CD4-positive, alpha-beta T cell treated with Interferon gamma for 1 hour (primary cell): Measurements from ENCODE around the gene KSR2.

Source experiments
- DNase-seq: peaks from one replicate; pipeline ENCODE4 v3.0.0-alpha.2; 2020

The KSR2 gene

DNA sequence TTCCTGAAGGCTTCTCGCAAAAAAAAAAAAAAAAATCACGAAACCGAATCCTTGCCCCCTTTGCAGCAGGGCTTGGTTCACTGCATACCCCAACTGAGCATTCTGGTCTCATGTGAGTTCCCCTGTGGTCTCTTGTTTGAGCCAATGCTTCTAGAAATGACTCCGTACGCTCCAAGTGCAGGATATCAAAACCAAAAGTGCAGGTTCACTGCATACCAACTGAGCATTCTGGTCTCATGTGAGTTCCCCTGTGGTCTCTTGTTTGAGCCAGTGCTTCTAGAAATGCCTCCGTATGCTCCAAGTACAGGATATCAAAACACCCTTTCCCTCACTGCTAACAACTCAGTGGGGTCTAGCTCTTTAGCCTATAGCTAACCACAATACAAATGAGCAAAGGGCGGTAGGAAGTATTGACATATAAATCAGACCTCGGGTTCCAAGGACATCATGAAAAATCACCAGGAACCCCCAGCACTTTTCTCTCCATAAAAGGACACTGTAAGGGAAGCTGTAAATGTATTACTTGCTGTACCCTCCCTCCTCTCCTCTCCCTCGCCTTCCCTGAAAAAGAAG, 401.1 kb downstream of the KSR2 start:
- DNase-seq, result no peak

DNA sequence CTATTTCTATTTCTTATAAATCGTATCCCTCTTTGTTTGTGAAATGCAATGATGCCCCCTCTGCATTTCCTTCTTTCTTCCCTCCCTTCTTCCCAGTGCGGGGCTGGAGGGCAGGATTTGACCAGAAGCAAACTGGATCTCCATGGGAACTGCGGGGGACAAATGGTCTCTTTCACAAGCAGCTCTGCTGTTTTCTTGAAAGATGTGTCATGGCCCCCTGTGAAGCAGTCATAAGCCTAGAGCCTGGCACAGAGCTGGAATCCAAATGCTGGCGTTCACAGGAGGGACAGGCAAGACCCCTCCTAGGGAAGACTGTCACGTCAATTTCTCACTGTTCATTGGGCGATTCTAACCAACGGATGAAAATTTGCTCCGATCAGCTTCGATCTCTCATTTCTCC, 403.9 kb downstream of the KSR2 start:
- DNase-seq, result no peak

DNA sequence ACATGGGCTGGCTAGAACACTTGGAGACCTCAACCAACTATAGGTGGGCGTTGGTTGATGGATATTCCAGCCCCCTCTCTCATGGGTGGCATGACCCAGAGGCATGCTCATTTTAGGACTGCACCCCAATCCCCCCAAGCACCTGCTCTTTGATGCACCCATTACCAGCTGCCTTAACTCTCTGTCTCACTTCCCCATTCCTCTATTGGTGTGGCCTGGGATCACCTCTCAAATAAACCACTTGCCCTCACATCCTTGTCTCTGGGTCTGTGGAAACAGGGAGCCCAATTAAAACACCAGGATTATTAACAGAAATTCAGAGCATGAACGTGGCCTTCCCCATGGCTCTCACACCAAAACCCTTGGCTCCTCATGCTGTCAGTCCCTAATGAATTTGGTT, 405.1 kb downstream of the KSR2 start:
- DNase-seq, result no peak

DNA sequence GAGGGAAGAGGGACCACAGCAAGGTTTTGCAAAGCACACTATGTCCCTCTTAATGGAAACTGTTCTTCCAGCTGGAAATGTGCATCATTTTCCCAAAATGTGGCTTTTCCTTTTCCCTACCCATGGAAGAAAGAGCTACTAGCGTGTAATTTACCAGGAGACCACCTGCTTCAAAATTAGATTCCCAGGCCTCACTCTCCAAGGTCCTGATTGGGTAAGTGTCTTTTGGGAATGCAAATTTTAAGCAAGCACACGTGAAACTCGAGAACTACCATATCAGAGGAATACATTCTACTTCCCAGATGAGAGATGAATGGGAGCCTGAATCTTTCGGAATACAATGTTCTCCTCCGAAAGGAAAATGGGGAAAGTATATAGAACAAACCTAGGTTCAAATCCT, 405.8 kb downstream of the KSR2 start:
- DNase-seq, result no peak

DNA sequence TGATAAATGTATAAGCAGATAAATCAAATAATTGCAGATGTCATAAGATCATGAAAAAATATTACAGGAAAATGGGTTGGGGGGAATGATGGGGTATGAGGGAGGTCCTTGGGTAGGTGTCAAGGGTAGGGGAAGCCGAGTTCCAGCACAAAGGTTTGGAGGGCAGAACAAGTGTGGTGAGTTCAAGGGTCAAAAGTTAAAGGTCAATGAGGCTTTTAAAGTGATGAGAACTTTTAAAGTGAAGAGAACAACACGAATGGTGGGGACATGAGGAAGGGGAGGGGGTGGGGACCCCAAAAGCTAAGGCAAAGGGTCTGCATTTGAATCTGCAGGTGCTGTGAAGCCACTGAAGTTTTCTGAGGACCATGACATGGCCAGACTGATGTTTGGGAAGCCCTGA, 406.8 kb downstream of the KSR2 start:
- no peak for DNase-seq

DNA sequence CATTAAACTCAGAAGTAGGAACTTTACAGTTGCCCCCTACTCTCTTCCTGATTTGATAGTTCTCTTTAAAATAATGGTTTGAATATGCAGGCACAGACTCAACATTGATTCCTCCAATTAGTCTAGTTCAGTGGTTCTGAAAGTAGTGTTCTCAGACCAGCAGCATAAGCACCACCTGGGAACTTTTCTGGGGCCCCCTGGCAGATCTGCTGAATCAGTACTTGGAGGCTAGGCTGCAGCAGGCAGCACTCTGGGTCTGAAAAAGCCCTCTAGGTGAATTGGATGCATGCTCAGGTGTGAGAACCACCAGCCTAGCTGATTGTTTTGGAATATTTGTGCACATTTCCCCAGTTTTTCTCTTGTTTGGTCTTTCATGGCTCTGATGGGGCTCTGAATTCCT, 408.8 kb downstream of the KSR2 start:
- no peak for DNase-seq

DNA sequence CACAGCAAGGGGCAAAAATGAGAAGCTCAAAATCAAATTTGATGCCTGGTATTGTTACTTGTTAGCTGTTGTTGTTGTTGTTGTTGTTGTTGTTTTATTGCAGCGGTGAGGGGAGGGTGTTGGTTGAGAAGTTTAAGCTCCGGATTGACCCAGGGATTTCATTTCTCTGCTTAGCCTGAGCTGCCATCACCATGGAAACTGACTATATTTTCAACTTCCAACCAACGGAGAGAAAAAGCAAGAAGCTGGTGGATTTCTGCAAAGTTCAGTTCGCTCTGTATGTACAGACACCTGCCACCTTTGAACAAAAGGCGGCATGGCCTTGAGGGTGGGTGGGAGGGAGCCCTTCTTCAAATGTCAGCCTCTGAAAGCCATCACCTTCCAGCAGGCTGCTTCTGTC, 412.9 kb downstream of the KSR2 start:
- no peak for DNase-seq

DNA sequence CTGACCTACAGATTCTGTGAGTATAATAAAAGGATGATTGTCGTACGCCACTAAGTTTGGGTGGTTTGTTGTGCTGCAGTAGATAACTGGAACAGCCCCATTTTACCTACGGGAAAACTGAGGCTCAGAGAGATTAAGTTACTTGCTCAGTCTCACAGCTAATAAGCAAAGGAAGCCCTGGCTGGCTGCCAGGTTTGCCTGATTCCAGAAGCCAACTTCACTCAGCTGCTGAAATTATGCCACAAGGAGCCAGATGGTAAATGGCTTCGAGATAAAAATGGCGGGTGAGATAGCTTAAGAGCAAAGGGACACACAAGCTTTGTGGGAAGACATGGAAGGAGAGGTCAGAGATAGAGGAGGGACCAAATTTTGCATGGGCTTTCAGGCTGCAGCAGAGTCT, 415.8 kb downstream of the KSR2 start:
- DNase-seq, result no peak

DNA sequence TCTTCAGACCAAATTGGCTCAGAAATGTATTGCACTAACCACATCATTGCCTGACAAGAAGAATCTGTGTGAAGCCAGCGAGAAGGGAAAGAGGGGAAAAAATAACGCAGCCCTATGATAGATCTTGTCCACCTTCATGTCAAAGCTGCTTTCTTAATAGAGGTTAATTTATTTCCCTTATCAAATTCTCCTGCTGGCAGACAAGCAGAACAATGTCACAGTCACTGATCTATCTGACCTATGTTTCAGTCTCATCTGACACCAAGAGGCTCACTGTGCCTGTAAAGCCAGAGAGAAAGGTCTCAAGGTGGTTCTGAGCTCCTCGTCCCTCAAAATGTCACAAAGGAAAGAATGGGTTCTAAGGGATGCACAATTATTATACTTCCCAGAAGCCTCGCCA, 417.1 kb downstream of the KSR2 start:
- no peak for DNase-seq

DNA sequence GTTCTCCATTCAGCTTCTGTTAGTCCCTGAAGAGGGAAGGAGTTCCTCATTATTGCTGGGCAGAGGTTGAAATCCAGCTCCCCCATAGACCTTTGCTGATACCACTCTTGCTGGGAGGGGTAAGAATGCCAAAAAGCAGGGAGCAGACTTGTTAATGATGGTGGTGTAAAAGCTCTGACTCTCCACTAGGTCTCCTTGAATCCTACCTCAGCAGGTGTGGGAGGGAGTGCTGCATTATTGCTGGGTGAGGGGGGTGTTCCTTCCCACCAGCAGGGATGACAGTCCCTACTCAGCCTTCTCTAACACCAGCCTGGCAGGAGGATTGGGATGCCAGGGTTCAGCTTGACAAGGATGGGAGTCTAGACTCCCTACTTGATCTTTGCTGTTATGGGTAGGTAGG, 421.6 kb downstream of the KSR2 start:
- DNase-seq, result no peak

DNA sequence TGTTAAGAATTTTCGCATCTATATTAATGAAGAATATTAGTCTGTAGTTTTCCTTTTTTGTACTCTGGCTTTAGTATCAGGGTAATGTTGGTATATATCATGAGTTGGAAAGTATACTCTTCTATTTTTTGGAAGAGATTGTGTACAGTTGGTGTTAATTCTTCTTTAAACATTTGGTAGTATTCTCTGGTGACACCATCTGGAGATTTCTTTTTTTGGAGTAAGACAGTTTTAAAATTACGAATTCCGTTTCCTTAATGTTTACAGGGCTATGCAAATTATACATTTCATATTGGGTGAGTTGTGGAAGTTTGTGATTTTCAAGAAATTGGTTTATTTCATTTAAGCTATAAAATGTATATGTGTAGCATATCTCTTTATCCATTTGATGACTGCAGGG, 423.6 kb downstream of the KSR2 start:
- DNase-seq, result no peak

DNA sequence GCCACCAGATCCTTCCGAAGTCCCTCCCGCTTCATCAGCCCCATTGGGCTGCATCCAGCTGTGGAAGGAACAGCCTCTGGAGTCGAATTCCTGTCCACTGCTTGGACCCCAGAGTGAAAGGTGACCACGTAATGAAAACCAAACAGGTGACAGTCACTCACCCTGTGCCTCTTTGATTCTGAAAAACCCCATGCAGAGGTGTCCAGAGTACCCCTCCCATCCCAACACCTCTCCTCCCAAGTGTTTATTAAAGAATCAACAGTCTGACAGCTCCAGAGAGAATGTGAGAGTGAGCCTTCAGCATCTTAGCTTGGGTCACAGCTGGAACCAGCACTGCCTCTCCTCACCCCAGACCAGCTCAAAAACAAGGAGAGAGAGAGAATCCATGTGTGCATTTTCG, 428.8 kb downstream of the KSR2 start:
- no peak for DNase-seq

DNA sequence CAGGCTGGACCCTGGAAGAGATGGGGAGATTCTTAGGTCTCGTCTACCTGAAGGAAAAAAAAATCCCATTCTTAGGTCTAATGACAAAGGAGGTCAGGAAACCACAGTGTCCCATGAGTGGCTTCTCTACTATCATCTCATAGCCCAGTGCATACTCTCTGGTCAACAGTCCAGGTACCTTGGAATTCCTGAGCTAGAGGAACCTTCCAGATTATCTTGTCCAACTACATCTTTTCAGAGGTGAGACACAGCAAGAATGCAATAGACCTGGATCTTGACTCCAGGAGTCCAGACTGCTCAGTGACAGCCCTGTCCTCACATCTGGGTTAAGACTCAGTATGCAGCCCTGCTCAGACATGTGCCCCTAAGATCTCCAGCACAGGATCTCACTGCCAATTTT, 429.9 kb downstream of the KSR2 start:
- no peak for DNase-seq

DNA sequence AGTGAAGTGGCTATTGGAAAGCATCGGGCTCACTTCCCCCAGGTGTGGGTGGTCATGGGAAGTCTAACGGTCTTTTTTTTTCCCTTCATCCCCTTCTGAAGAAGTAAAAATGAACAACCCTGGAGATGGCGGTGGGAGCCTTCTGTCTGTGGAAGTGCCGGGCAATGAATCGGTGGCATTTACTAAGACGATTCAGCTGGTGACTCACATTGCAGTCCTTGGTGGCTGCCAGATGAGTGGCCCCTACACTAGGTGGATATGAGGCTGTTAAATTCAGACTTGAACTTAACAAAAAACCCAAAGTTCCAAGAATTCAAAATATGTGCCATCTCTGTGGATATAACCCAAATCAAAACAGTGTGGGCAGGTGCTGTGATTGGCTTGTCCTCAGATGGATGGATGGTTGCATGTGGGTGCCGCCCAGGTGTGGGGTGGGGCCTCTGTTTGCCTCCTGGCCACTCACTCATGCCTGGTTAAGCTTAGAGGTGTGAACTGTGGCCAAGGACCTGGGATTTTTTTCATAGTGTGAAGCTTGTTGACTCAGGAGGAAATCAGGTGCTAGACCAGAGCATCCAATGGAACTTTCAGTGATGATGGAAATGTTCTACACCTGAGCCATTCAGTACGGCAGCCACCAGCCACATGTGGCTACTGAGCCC, 430.6 kb downstream of the KSR2 start:
- DNase-seq, result no peak

DNA sequence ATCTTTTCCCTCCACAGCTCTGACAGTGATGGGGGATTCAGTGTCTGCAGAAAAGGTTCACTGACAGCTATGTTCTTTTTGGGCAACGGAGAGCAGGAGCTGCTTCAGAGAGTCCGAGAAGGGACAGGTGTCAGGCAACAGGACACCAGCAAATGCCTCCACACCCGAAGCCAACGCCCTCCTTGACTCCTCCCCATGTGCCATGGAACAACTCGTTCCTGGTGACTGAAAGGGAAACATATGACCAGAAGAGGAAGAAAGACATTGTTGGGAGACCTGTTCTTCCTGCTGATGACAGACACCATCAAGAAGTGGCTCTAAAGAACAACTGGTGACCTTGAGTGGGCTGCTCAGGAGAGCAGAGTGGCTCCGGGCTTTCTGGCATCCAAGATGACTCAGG, 435.1 kb downstream of the KSR2 start:
- DNase-seq, result no peak

DNA sequence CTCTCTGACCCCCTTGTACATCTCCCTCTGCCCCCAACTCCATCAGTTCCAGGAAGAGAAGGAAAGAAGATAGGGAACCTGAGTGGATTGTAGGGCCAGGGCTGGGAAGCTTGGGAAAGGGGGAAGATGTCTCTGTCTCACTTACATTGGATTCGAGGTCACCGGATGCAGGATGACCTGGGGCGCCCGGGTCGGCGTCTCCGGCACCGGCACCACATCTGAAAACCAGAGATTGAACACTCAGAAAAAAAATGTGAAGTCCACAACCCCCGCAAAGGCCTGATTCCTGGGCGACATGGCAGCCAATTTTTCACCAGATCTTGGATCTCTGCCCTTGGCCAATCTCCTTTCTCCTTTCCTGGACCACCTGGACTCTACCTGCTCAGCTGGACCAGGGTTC, 438.0 kb downstream of the KSR2 start:
- no peak for DNase-seq

DNA sequence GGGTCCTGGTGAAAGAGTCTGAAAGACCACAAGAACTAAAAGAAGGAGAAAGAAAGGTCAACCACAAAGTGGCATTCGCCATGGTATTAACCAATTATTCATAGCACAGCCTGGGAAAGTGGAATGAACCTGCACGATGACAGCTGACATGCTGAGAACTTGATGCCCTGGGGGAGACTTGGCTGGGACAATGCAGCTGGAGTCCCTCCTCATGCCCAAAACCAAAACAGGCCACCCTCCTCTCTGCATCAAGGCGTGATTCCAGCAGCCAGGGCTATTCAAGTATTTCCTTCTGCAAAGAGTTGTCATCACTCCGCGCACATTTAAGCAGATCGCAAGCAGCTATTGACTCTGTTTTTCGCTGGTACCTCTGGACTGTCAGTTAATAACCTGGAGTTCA, 440.3 kb downstream of the KSR2 start:
- DNase-seq, result no peak

DNA sequence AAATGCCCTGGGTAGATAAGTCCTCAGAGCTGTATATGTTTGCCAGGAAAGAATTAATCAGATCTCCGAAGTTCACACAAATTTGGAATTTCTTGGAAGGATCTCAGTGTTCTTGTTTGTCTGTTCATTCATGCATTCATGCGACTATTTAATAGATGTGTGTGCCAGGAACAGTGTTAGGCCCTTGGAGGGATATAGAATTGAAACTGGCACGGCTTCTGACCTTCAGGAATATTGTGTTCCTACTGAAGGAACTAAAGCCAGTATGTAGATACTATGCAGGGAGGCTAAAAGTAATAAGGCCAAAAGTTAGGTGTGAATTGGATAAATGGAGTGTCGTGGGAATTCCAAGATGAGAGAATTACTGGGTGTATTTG, 441.3 kb downstream of the KSR2 start:
- DNase-seq, result no peak

DNA sequence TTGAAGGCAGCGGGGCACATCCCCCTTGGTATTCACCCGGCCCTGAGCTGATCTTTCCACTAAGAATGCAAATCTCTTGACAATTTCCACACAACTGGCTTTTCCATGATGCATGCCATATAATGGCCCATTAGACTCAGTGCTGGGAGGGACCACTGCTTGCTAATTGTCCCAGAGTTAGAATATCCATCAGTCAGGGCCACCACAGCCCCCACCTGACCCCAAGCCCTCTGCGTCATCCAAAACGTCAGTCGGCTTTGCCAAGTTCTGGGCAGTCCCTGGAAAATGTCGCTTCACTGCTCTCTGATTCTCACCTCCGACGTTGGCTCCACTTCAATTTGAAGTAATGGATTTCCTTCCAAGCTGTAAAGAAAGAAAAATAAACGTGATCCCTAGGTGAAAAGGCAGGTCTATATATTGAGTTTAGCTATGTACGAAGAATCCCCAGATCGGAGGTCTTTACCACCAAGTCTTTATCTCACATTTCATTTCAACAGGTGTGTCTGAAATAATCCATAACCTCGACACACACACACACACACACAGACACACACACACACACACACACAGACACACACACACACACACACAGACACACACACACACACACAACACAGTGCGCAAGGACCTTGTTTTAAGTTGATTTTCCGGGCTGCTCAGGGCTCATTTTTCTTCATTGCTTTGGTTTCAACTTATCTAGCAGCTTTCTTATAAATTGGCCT, 441.9 kb downstream of the KSR2 start:
- DNase-seq, result no peak

DNA sequence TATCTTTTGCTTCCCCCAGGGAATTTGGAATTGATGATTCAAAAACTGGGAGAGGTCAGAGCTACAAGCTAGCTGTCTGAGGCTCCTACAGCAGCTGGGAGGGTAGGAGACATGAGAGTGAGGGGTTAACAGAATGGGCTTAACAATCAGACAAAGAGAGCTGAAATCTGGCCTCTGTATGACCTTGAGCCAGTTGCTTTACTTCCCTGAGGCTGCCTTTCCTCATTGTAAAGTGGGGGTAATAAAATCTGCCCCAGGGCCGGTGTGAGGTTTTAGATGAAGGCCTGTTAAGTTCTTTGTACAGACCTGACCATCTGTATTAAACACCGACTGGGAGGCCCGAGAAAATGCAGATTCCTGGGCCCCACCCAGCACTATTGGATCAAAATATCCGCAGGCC, 443.0 kb downstream of the KSR2 start:
- DNase-seq, result no peak

DNA sequence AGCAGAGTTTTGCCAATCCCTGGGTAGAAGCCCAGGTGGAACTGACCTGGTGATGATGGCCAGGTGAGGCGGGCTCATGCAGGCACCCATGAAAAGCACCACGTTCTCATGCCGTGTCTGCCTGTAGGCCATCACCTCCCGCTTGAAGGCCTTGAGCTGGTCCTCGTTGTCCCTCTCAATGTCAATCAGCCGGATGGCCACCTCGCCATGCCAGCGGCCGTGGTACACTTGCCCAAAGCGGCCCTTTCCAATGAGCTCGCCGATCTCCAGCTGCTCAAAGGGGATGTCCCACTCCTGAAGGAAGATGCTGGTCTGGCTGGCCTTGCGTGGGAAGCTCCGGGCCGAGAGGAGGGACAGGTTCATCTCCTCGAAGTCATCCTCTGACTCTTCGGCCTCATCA, 444.0 kb downstream of the KSR2 start:
- DNase-seq, result no peak

DNA sequence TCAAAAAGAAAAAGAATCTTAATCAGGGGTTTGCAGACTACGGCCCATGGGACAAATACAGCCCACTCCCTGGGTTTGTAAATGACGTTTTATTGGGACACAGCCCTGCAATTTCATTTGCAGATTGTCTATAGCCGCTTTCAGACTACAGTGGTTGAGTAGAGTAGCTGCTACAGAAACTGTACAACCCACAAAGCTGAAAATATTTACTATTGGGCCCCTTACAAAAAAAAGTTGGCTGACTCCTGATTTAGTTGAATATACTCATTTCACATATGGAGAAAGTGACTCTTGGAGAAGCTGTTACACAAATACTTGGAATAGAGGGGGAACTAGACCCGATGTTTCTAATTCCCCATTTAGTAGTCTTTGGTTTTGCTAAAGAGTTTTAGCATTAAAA, 444.8 kb downstream of the KSR2 start:
- DNase-seq, result no peak

DNA sequence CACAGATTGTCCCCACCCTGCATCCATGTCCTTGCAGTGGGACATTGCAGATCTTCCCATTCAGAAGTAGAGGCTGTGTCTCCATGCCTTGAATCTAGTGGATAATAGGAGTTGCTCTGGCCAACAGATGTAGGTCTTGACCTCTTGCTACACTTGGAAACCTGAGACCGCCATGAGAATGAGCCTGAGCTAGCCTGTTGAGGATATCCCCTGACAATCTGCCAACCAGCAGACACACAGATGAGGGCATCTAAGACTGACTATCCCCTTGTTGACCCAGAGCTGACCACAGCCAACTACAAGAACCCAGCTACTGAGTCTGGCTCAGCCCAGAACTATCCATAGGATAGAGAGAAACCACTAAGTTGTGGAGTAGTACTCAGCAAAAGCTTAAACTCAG, 446.2 kb downstream of the KSR2 start:
- DNase-seq, result no peak

DNA sequence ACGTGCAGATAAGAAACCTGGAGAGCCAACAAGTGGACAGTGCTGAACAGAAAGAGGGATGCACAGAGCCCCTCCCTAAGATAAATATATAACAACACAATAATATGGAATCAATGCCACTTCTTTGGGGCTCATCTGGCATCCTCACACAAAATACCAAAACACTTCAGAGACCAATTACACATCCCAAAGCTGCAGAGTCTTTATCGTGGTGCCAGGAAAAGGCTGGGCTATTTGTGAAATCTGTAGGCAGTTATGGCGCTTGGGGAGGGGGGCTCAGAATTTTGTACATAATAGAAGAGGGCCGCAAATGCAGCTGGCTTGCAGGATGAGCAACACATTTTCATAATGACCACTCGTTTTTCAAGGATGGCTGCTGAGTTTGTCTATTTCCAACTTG, 446.9 kb downstream of the KSR2 start:
- no peak for DNase-seq

DNA sequence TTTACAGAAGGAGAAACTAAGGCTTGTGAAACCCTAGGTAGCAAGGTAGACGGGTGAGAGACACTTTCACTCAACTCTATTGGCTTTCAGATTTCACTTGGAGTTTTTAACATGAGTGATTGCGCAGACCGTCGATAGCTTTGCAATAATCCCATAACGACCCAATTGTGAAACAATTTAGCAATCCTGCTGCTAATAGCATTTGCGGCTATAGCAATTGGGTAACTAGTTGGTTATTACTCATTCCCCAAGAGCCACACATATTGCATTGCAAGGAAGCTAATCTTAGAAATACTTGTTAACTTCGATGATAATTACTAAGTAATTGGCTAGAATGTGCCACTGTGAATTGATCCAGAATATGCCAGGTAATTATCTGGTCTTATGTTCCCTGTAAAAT, 447.4 kb downstream of the KSR2 start:
- no peak for DNase-seq
